ENCODE measurements around the gene GAMT.
A peak's percentile ranks its signal among the peaks of the same experiment; 100 is the strongest.

GAMT gene

DNA sequence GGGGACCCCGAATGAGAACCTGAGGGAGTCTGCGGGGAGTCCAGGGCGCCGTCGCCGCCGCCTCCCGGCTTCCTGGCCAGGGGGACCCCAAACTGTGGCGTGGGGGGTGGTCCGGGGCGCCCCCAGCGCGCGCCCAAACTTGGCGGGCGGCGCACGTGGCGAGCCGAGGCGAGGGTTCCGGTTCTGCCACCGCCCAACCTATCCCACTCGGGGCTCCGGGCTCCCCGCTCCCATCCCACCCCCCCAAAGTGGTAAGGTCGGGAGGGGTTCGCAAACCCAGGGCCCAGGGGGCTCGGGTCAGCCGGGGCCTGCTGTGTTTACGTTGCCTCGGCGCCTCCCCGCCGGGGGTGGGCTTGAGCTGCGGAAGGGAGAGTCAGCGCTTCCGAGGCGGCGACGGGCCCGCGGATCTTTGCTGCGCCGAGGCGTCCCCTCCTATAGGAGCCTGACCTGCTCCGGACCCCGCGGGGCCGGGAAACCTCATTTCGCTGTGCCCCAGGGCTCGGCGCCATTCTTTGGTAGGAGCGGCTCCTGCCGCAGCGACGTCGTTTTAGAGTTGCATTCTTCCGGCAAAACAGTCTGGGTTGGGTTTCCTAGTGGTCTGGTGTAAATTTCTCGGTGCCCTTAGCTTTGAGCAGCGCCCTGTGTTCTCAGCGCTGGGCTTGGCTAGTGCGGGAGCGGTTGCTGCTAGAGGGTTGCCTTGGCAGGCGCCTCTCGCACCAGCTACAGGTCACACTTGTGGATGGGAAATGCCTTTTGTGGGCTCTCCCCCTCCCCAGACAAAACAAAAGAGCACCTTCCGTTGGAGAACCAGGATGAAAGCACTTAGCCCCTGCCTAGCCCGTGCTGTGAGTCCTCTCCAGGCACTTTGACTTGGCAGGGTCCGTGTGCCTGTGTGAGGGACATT, 7.2 kb upstream of the GAMT start:
- H3K27me3 ChIP-seq = peaks cover 4% of the 10 kb centered on the region
- peaks cover 32% of the 10 kb centered on the region in 2 experiments for H3K4me1 ChIP-seq (ENCODE audit: control insufficient read depth in 1 of 2, insufficient read depth in 1 of 2, low read depth in 1 of 2, low read length in 1 of 2)
- no peaks in the 10 kb centered on the region for H3K9me3 ChIP-seq
- peaks cover 11% of the 10 kb centered on the region for H3K36me3 ChIP-seq
- peak overlapping the region; percentile 82 for H3K27ac ChIP-seq
- TF ChIP-seq, protein P1, sequence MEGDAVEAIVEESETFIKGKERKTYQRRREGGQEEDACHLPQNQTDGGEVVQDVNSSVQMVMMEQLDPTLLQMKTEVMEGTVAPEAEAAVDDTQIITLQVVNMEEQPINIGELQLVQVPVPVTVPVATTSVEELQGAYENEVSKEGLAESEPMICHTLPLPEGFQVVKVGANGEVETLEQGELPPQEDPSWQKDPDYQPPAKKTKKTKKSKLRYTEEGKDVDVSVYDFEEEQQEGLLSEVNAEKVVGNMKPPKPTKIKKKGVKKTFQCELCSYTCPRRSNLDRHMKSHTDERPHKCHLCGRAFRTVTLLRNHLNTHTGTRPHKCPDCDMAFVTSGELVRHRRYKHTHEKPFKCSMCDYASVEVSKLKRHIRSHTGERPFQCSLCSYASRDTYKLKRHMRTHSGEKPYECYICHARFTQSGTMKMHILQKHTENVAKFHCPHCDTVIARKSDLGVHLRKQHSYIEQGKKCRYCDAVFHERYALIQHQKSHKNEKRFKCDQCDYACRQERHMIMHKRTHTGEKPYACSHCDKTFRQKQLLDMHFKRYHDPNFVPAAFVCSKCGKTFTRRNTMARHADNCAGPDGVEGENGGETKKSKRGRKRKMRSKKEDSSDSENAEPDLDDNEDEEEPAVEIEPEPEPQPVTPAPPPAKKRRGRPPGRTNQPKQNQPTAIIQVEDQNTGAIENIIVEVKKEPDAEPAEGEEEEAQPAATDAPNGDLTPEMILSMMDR (IDR thresholded peaks at IDR 0.05) = no peak
- H3K4me3 ChIP-seq (ENCODE audit: low read depth in 1 of 2, low read length in 1 of 2) = peak overlapping the region; percentile 64 to 77

- Histone ChIP-seq H3K27me3 (peaks cover 13% of the 10 kb centered on the region), H3K27ac (peak within 1 kb of the TSS; percentile 82), H3K36me3 (peaks cover 2% of the 10 kb centered on the region), H3K4me3 (ENCODE audit: low read depth in 1 of 2, low read length in 1 of 2) (peak within 1 kb of the TSS; percentile 64 to 77), H3K4me1 (ENCODE audit: control insufficient read depth in 1 of 2, insufficient read depth in 1 of 2, low read depth in 1 of 2, low read length in 1 of 2) (peaks cover 33 to 37% of the 10 kb centered on the region in 2 experiments), H3K9me3 (no peaks in the 10 kb centered on the region)
- TF ChIP-seq, protein P1 (IDR thresholded peaks at IDR 0.05) = no peak
These were observed 6.4 kb upstream of the GAMT start, which contains the start of gene DAZAP1 for GRCh38 chr19:1407528-1408299. Gene DAZAP1, plus strand, starts transcription at chr19:1407586. Its CDS starts 188 bp downstream, at chr19:1407774.

- Histone ChIP-seq H3K27ac (peak overlapping the region; percentile 82), H3K36me3 (no peaks in the 10 kb centered on the region), H3K4me3 (ENCODE audit: low read depth in 1 of 2, low read length in 1 of 2) (peak overlapping the region; percentile 54 to 77), H3K9me3 (no peaks in the 10 kb centered on the region), H3K27me3 (peaks cover 20% of the 10 kb centered on the region), H3K4me1 (ENCODE audit: control insufficient read depth in 1 of 2, insufficient read depth in 1 of 2, low read depth in 1 of 2, low read length in 1 of 2) (peaks cover 41 to 44% of the 10 kb centered on the region in 2 experiments)
- TF ChIP-seq, protein P1 (IDR thresholded peaks at IDR 0.05) = peak; percentile 66
These were observed 5.6 kb upstream of the GAMT start for GRCh38 chr19:1406774-1407527.

DNA sequence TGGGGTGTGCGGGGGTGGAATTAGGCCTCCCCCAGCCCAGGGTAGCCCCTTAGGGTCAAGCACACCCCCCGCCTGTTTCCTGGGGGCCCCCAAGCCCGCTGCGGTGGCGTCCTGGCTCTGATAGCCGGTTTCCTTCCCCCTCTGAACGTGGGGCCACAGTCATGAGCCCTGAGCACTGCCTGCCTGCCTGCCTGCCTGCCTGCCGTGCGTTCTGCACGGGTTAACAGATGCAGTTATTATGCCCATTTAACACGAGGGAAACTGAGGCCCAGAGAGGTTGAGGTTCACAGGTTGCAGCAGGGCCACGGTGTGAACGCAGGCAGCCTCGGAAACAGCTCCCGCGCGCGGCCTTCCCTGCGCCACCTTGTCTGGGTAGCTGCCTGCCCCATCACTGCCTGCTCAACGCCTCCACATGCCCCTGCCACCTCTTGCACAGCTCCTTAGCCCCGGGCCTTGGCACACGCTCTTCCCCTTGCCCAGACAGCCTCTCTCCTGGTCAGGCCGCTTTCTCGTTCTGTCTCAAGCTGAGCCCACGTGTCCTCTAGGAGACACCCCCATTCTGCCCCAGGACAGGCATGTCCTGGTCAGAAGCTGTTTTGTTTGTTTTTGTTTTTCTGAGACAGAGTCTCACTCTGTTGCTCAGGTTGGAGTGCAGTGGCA, 1.2 kb upstream of the GAMT start:
- H3K4me3 ChIP-seq (ENCODE audit: low read depth in 1 of 2, low read length in 1 of 2) = peak overlapping the region in 1 of 2 experiments; percentile 10
- H3K9me3 ChIP-seq = no peaks in the 10 kb centered on the region
- no peak overlapping the region for H3K27ac ChIP-seq
- H3K36me3 ChIP-seq = no peaks in the 10 kb centered on the region
- peaks cover 48% of the 10 kb centered on the region for H3K27me3 ChIP-seq
- H3K4me1 ChIP-seq (ENCODE audit: control insufficient read depth in 1 of 2, insufficient read depth in 1 of 2, low read depth in 1 of 2, low read length in 1 of 2) = peaks cover 31 to 37% of the 10 kb centered on the region in 2 experiments
- TF ChIP-seq, protein P1 (IDR thresholded peaks at IDR 0.05) = no peak

- no peak overlapping the region for H3K27ac ChIP-seq
- peaks cover 48% of the 10 kb centered on the region for H3K27me3 ChIP-seq
- H3K9me3 ChIP-seq = no peaks in the 10 kb centered on the region
- peaks cover 29 to 35% of the 10 kb centered on the region in 2 experiments for H3K4me1 ChIP-seq (ENCODE audit: control insufficient read depth in 1 of 2, insufficient read depth in 1 of 2, low read depth in 1 of 2, low read length in 1 of 2)
- peak overlapping the region; percentile 35 to 54 for H3K4me3 ChIP-seq (ENCODE audit: low read depth in 1 of 2, low read length in 1 of 2)
- H3K36me3 ChIP-seq = no peaks in the 10 kb centered on the region
- TF ChIP-seq, protein P1 (IDR thresholded peaks at IDR 0.05) = no peak
These were observed 511 bp upstream of the GAMT start for GRCh38 chr19:1401889-1402217.

Measured in neutrophil (primary cell).